ENCODE results near the gene AVEN. TPM values are rescaled to one million over a fixed set of nuclear protein-coding genes. Genes with fewer than 3 reads are reported as not detected.

The AVEN gene
- total RNA-seq, 3 donors from 2014 or later (not counting 1 experiment from before 2014, with no cell fraction given) = 9.8 to 11.8 (median 9.9) TPM

DNA sequence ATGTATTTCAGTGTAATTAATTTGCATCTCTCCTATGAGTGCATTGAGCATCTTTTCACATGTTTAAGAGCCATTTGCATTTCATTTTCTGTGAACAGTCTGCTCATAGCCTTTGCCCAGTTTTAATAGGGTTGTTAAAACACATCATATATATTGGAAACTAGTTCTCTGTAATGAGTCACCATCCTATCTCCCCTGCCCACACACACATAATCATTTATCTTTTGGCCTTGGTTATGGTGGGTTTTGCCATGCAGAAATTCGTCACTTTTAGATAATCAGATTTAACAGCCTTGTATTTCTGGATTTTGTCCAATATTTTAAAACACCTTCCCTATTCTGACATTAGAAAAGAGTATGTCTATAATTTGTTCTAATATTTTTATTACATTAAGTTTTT lies 82.6 kb downstream of the AVEN start:
- no peak overlapping the region for H3K4me3 Mint-ChIP-seq
- ATAC-seq (no peak), DNase-seq (no peak)
- no peaks in the 10 kb centered on the region for H3K36me3 Mint-ChIP-seq
- intact Hi-C loops (cut with micrococcal nuclease) = no loop called here
- no peak overlapping the region for H3K27ac Mint-ChIP-seq
- no peaks in the 10 kb centered on the region for H3K9me3 Mint-ChIP-seq
- Histone ChIP-seq H3K27ac (ENCODE audit: low read length) (no peak overlapping the region), H3K36me3 (ENCODE audit: control insufficient read depth, insufficient read depth, low read length) (no peaks in the 10 kb centered on the region), H3K27me3 (ENCODE audit: control insufficient read depth, insufficient read depth, low read length) (no peaks in the 10 kb centered on the region), H3K4me1 (ENCODE audit: control insufficient read depth, insufficient read depth, low read length) (no peaks in the 10 kb centered on the region), H3K9me3 (ENCODE audit: control insufficient read depth, insufficient read depth, low read length) (no peaks in the 10 kb centered on the region), H3K4me3 (ENCODE audit: low read length) (no peak overlapping the region)
- no peaks in the 10 kb centered on the region for H3K27me3 Mint-ChIP-seq (ENCODE audit: low read depth in 2 of 2)
- TF ChIP-seq, protein P1, sequence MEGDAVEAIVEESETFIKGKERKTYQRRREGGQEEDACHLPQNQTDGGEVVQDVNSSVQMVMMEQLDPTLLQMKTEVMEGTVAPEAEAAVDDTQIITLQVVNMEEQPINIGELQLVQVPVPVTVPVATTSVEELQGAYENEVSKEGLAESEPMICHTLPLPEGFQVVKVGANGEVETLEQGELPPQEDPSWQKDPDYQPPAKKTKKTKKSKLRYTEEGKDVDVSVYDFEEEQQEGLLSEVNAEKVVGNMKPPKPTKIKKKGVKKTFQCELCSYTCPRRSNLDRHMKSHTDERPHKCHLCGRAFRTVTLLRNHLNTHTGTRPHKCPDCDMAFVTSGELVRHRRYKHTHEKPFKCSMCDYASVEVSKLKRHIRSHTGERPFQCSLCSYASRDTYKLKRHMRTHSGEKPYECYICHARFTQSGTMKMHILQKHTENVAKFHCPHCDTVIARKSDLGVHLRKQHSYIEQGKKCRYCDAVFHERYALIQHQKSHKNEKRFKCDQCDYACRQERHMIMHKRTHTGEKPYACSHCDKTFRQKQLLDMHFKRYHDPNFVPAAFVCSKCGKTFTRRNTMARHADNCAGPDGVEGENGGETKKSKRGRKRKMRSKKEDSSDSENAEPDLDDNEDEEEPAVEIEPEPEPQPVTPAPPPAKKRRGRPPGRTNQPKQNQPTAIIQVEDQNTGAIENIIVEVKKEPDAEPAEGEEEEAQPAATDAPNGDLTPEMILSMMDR (IDR thresholded peaks at IDR 0.05) = no peak
- H3K4me1 Mint-ChIP-seq = peaks cover 0 to 13% of the 10 kb centered on the region in 2 donors
- no CpG with 5 or more reads among the region's 1 CpG for WGBS (ENCODE audit: insufficient coverage)

DNA sequence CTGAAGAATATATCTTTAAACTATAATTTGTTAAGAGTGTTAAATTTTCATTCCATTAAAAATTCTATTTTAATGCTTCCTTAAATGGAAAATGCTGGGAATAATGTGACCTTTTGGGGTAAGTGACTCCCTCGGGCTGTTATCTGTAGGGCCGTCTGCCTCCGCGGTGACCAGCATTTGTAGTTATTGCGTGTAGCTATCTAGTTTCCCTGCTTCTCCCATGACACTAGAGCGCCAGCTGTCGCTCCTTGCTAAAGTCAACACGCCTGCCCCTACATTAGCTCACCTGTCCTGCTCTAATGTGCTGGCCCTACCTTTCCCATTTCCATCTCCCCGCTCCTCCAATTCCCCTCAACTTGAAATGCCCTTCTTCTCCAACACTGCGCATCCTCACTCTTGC lies 83.1 kb downstream of the AVEN start:
- WGBS (ENCODE audit: insufficient coverage) = 87% methylated on average over 10 of the region's 10 CpGs
- H3K4me3 Mint-ChIP-seq = no peak overlapping the region
- H3K36me3 ChIP-seq (ENCODE audit: control insufficient read depth, insufficient read depth, low read length) = no peaks in the 10 kb centered on the region

DNA sequence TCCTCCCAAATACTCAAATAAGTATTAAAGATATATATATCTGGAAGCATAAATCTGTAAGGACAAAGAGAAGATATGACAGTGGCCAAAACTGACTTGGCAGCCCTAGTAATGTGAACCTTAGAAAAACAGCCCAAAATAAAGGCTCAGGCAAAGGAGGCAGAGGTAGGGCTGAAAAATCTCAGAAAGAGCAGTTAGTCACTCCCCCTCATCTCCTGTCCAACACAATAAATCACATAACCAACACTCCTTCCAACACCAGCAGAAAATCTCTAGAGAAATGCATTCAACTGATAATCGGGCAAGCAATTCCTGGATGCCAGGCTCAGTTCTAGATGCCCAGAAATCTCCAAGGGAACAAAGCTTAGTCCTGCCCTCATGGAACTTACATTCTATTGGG lies 92.9 kb downstream of the AVEN start:
- Histone ChIP-seq H3K36me3 (ENCODE audit: control insufficient read depth, insufficient read depth, low read length) (no peaks in the 10 kb centered on the region), H3K9me3 (ENCODE audit: control insufficient read depth, insufficient read depth, low read length) (no peaks in the 10 kb centered on the region), H3K27ac (ENCODE audit: low read length) (no peak overlapping the region), H3K4me3 (ENCODE audit: low read length) (no peak overlapping the region), H3K27me3 (ENCODE audit: control insufficient read depth, insufficient read depth, low read length) (no peaks in the 10 kb centered on the region), H3K4me1 (ENCODE audit: control insufficient read depth, insufficient read depth, low read length) (no peaks in the 10 kb centered on the region)
- ATAC-seq = no peak
- Mint-ChIP-seq H3K27ac (no peak overlapping the region), H3K36me3 (no peaks in the 10 kb centered on the region), H3K4me1 (peaks cover 0 to 11% of the 10 kb centered on the region in 2 donors), H3K4me3 (no peak overlapping the region), H3K9me3 (no peaks in the 10 kb centered on the region), H3K27me3 (ENCODE audit: low read depth in 2 of 2) (no peaks in the 10 kb centered on the region)
- TF ChIP-seq, protein P1 (IDR thresholded peaks at IDR 0.05) = no peak
- 90% methylated on average over 1 of the region's 1 CpG for WGBS (ENCODE audit: insufficient coverage)
- intact Hi-C loops (cut with micrococcal nuclease) = no loop called here
- DNase-seq = no peak

More for the DNA sequence above, 83.1 kb downstream of the AVEN start:
- Histone ChIP-seq H3K27ac (ENCODE audit: low read length) (no peak overlapping the region), H3K9me3 (ENCODE audit: control insufficient read depth, insufficient read depth, low read length) (no peaks in the 10 kb centered on the region), H3K4me1 (ENCODE audit: control insufficient read depth, insufficient read depth, low read length) (no peaks in the 10 kb centered on the region), H3K27me3 (ENCODE audit: control insufficient read depth, insufficient read depth, low read length) (no peaks in the 10 kb centered on the region), H3K4me3 (ENCODE audit: low read length) (no peak overlapping the region)
- Mint-ChIP-seq H3K27ac (no peak overlapping the region), H3K27me3 (ENCODE audit: low read depth in 2 of 2) (no peaks in the 10 kb centered on the region), H3K36me3 (no peaks in the 10 kb centered on the region), H3K9me3 (no peaks in the 10 kb centered on the region), H3K4me1 (peaks cover 0 to 15% of the 10 kb centered on the region in 2 donors)
- intact Hi-C loops (cut with micrococcal nuclease) = no loop called here
- no peak for DNase-seq
- no peak for ATAC-seq
- TF ChIP-seq, protein P1 (IDR thresholded peaks at IDR 0.05) = no peak

DNA sequence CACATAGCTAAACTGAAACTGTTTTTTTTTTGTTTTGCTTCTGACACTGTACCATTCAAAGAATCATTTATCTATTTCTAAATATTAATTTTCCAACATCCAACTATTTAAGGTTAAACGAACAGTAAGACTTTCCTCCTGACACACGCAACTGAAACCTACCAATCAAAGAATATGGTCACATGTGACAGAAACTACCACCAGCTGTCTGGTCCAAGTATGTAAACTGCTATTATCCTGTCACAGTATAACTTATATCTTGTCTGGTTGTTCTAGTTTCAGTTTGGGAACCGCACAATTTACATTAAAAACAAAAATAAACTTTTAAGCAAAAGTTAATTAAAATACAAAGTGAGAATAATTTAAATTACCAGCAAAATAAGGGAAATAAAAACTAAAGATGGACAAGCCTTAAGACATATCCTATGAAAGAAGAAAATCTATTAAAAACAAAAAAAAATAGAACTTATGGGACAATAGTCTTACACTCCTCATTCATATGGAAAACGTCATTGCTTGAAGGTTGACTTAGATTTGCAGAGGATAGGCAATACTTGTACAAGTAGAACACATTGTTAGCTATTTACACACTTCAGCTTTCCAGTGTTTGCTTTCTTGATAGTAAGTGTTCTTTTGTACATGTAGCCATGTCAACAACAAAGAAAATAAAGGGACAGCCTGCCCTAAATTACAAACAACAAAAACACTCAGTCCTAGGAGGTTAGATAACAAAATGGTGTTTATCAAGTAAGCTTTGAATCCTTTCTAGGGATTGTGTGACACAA lies 97.5 kb downstream of the AVEN start:
- no peak overlapping the region for H3K27ac ChIP-seq (ENCODE audit: low read length)

More for the DNA sequence above, 97.5 kb downstream of the AVEN start:
- Histone ChIP-seq H3K9me3 (ENCODE audit: control insufficient read depth, insufficient read depth, low read length) (no peaks in the 10 kb centered on the region), H3K27me3 (ENCODE audit: control insufficient read depth, insufficient read depth, low read length) (no peaks in the 10 kb centered on the region), H3K36me3 (ENCODE audit: control insufficient read depth, insufficient read depth, low read length) (no peaks in the 10 kb centered on the region), H3K4me1 (ENCODE audit: control insufficient read depth, insufficient read depth, low read length) (no peaks in the 10 kb centered on the region), H3K4me3 (ENCODE audit: low read length) (no peak overlapping the region)
- Mint-ChIP-seq H3K27ac (no peak overlapping the region), H3K36me3 (no peaks in the 10 kb centered on the region), H3K27me3 (ENCODE audit: low read depth in 2 of 2) (no peaks in the 10 kb centered on the region), H3K9me3 (no peaks in the 10 kb centered on the region), H3K4me3 (no peak overlapping the region), H3K4me1 (peaks cover 0 to 7% of the 10 kb centered on the region in 2 donors)
- WGBS (ENCODE audit: insufficient coverage) = 83% methylated on average over 2 of the region's 4 CpGs
- DNase-seq (no peak), ATAC-seq (no peak)
- TF ChIP-seq, protein P1 (IDR thresholded peaks at IDR 0.05) = no peak
- intact Hi-C loops (cut with micrococcal nuclease) = no loop called here

Data from natural killer cell (primary cell).